GM12878 (cell line): Measurements from ENCODE around the gene HOXC5.

Source experiments
- SP1 ChIP-seq: IDR thresholded peaks from one replicate; pipeline ENCODE4 v1.6.1; 2011; ENCODE audit warnings: low read depth, low read length
- SUZ12 ChIP-seq: fragments of 200-600 bp; sonication (generic); IDR thresholded peaks from one replicate; pipeline ENCODE4 v1.6.1; 2018; ENCODE audit warnings: antibody characterized with exemption, mild to moderate bottlenecking; ENCODE audit not compliant: unreplicated experiment

DNA sequence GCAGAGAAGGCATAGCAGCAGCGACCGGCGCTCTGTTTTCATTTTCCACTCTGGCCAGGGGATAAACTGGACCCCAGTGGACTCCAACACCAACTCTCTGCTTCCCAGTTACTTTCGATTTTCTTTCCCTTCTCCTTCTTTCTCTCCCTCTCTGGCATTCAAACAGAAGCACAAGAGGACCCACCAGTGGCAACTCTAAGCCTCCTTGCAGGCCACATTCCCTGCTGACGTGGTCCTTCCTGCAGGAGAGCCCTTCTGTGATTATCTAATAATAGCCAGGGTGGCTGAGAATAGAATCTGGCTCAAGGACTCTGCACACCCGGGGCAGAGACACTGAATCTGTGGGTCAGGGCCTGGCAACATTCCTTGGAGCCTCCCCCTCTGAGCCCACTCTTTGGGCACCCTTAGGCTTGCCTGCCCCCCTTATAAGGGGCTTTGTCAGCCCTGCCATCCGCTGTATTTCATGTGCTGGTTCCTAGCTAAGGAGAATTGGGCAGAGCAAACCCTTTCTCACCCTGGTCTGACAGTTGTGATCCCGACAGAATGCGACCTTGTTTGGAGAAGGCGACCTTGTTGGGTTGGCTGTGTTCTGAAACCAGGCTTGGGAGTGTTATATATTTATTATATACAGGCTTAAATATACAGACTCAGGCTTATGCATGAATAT lies 12.8 kb upstream of the HOXC5 start:
- TF ChIP-seq SUZ12 (no peak), SP1 (no peak)
